HCT116 (cell line): Measurements from ENCODE around the gene FES.

Experiments
- ELF1 ChIP-seq: IDR thresholded peaks from 2 replicates; pipeline ENCODE4 v1.6.1; 2012; ENCODE audit warnings: low read depth, borderline replicate concordance
- POLR2AphosphoS5 ChIP-seq: IDR thresholded peaks from 2 replicates; pipeline ENCODE4 v1.6.1; 2011; ENCODE audit warnings: mild to moderate bottlenecking, low read depth, low read length, moderate library complexity

DNA sequence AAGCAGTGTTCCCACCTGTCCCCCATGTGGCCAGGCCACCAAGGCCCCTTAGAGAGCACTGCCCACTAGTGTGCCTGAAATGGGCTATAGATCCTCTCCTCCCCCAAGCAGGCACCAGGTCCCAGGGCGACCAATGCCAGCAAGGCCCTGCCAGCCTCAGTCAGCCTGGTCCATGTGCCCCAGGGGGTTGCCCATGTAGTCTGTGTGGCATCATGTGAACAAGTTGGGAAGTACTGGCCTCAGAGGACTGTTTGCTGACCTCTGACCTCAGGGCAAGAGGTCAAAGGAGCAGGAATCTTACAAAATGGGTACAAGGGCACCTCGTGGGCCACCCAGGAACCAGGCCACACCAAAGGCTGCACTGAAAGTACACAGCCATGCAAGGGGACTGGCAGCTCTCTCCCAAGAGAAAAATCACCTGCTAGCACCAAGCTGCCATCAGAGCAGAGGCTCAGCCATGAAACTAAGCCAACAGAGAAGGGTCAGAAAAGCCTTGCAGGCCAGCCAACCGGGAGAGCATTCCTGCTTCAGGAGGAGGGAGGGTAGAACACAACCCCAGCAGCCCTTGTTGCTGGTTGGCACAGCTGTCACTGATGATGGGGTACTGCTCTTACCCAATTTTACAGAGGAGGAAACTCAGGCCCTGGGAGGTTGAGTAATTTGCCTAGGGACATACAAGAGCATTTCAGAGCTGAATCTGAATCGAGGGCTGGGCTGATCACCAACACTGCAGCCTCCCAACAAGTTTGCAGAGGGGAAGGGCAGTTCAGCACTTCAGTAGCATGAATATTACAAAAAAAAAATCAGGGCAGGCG is 21.1 kb upstream of the FES start:
- TF ChIP-seq POLR2AphosphoS5 (no peak), ELF1 (no peak)
